ENCODE data around the gene HES3.
A peak's percentile ranks its signal among the peaks of the same experiment; 100 is the strongest.

HES3 gene

GRCh38 chr1:6263716-6264115, 19.7 kb downstream of the HES3 start:
- DNase-seq (ENCODE audit: low spot score): no peak

- no peak for DNase-seq (ENCODE audit: low spot score)
These were observed 21.2 kb downstream of the HES3 start for GRCh38 chr1:6265151-6265550.

GRCh38 chr1:6266641-6267040, 22.7 kb downstream of the HES3 start:
- DNase-seq (ENCODE audit: low spot score): no peak

GRCh38 chr1:6267686-6268322, 23.8 kb downstream of the HES3 start:
- DNase-seq (ENCODE audit: low spot score): peak; percentile 45

- DNase-seq (ENCODE audit: low spot score): no peak
These were observed 24.4 kb downstream of the HES3 start for GRCh38 chr1:6268415-6268814.

GRCh38 chr1:6269296-6269695, 25.3 kb downstream of the HES3 start:
- no peak for DNase-seq (ENCODE audit: low spot score)

GRCh38 chr1:6269720-6270400, 25.9 kb downstream of the HES3 start:
- DNase-seq (ENCODE audit: low spot score): no peak

- DNase-seq (ENCODE audit: low spot score): no peak
These were observed 26.4 kb downstream of the HES3 start for GRCh38 chr1:6270401-6270800.

GRCh38 chr1:6271006-6271405, 27.0 kb downstream of the HES3 start:
- DNase-seq (ENCODE audit: low spot score): no peak

GRCh38 chr1:6271554-6271953, 27.6 kb downstream of the HES3 start:
- no peak for DNase-seq (ENCODE audit: low spot score)

GRCh38 chr1:6272452-6272851, 28.5 kb downstream of the HES3 start:
- no peak for DNase-seq (ENCODE audit: low spot score)

GRCh38 chr1:6272868-6273267, 28.9 kb downstream of the HES3 start:
- no peak for DNase-seq (ENCODE audit: low spot score)

GRCh38 chr1:6273380-6273891, 29.5 kb downstream of the HES3 start:
- DNase-seq (ENCODE audit: low spot score): peak; percentile 86

GRCh38 chr1:6274102-6274501, 30.1 kb downstream of the HES3 start:
- DNase-seq (ENCODE audit: low spot score): no peak

- no peak for DNase-seq (ENCODE audit: low spot score)
These were observed 30.7 kb downstream of the HES3 start for GRCh38 chr1:6274622-6275139.

GRCh38 chr1:6275826-6276782, 32.1 kb downstream of the HES3 start:
- peak; percentile 44 for DNase-seq (ENCODE audit: low spot score)

- no peak for DNase-seq (ENCODE audit: low spot score)
These were observed 33.0 kb downstream of the HES3 start for GRCh38 chr1:6276811-6277555.

GRCh38 chr1:6278263-6278662, 34.3 kb downstream of the HES3 start:
- DNase-seq (ENCODE audit: low spot score): no peak

GRCh38 chr1:6279066-6279465, 35.1 kb downstream of the HES3 start:
- DNase-seq (ENCODE audit: low spot score): no peak

- DNase-seq (ENCODE audit: low spot score): no peak
These were observed 35.8 kb downstream of the HES3 start for GRCh38 chr1:6279613-6280383.

All from kidney tubule cell (primary cell).